KOPT-K1 (cell line): Measurements from ENCODE around the gene USP9Y.

Experiments used
- H3K27ac ChIP-seq: fragments of 200-600 bp; sonication (generic); 2 replicates; pipeline ENCODE4 v1.5.1; 2016; ENCODE audit warnings: antibody characterized with exemption, mild to moderate bottlenecking, low read depth, low read length; ENCODE audit not compliant: poor library complexity, severe bottlenecking
- H3K36me3 ChIP-seq: fragments of 200-600 bp; sonication (generic); 2 replicates; pipeline ENCODE4 v1.5.1; 2017; ENCODE audit warnings: antibody characterized with exemption, mild to moderate bottlenecking, low read length, moderate library complexity; ENCODE audit not compliant: insufficient read depth
- H3K9me3 ChIP-seq: fragments of 200-600 bp; sonication (generic); 2 replicates; pipeline ENCODE4 v1.5.1; 2017; ENCODE audit warnings: antibody characterized with exemption, low read length, mild to moderate bottlenecking; ENCODE audit not compliant: insufficient read depth, poor library complexity, severe bottlenecking

USP9Y gene

DNA sequence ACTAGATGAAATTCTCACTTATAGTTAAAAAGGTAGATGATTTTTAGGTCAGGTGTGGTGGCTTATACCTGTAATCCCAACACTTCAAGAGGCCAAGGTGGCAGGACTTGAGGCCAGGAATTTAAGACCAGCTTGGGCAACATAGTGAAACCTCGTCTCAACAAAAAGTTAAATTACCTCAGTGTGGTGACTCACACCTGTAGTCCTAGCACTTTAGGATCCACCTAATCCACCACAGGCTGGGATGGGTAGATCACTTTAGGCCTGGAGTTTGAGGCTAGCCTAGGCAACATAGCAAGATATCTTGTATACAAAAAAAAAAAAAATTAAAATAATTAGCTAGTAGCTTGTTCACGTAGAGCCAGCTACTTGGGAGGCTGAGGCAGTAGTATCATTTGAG is 140.3 kb downstream of the USP9Y start:
- no peaks in the 10 kb centered on the region for H3K9me3 ChIP-seq
- H3K36me3 ChIP-seq, result peaks cover 18% of the 10 kb centered on the region; the same call in 1 of the 2 replicates
- H3K27ac ChIP-seq, result no peak overlapping the region

GRCh38 chrY:12846793-12847192 is 145.8 kb downstream of the USP9Y start:
- Histone ChIP-seq H3K36me3 (peaks cover 27% of the 10 kb centered on the region; the same call in 1 of the 2 replicates), H3K9me3 (no peaks in the 10 kb centered on the region), H3K27ac (no peak overlapping the region)

DNA sequence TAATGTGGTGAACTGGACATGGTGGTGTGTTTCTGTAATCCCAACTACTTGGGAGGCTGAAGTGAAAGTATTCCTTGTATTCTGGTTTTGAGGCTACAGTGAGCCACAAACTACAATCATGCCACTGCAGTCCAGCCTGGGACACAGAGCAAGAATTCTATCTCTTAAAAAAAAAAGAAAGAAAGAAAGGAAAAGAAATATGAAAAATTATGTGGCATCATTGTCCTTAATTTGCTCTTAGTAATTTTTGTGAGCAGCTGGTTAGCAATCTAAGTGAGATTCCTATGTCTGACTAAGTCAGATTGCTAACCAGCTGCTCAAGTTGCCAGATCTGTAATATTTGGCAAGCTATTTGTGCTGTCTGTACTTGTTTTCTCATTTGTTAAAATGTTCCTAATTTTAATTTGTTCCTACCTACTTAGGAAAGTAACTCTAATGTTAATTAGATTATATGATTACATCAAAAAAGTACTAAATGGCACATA is 154.8 kb downstream of the USP9Y start:
- H3K27ac ChIP-seq, result no peak overlapping the region
- H3K9me3 ChIP-seq, result no peaks in the 10 kb centered on the region
- peaks cover 62% of the 10 kb centered on the region for H3K36me3 ChIP-seq

DNA sequence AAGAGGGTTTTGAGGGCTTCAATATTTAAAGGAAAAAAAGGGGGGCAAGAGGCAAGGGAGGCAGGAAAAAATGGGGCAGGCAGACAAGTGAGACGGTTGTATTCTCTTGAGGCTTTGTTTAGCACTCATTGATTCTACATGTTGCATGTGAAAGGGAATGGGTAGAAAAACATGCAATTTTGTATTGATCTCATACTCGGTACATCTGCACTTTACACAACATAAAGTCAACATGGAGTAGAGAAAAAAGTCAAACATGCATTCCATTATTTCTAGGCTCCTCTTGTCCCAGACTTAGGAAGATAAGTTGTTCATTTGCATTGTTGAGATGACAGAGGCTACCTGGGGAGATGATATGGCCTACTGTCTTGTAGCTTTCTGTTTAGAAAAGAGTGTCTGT is 166.9 kb downstream of the USP9Y start:
- H3K27ac ChIP-seq, result no peak overlapping the region
- no peaks in the 10 kb centered on the region for H3K36me3 ChIP-seq
- H3K9me3 ChIP-seq, result no peaks in the 10 kb centered on the region

- H3K36me3 ChIP-seq, result no peaks in the 10 kb centered on the region
- H3K27ac ChIP-seq, result no peak overlapping the region
- H3K9me3 ChIP-seq, result peaks cover 15% of the 10 kb centered on the region
These were observed 195.9 kb downstream of the USP9Y start for GRCh38 chrY:12896973-12897372.

DNA sequence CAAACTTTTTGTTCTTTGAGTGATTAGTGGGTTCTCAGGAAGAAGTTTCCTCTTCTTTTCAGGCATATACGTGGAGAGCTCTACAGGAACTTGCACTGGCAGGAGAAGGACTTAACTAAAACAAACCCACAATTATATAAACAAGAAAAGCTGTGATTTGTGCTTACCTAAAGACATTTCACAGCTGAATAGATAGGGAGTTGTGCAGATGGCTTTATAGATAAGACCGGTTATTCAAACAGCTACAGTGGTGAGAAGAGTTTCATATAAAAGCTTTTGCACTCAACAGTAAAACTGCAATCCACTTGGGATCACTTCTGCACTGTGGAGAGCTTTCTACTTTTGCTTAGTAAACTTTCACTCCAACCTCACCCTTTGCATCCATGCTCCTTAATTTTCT is 197.6 kb downstream of the USP9Y start:
- Histone ChIP-seq H3K36me3 (no peaks in the 10 kb centered on the region), H3K9me3 (peaks cover 3% of the 10 kb centered on the region), H3K27ac (no peak overlapping the region)

DNA sequence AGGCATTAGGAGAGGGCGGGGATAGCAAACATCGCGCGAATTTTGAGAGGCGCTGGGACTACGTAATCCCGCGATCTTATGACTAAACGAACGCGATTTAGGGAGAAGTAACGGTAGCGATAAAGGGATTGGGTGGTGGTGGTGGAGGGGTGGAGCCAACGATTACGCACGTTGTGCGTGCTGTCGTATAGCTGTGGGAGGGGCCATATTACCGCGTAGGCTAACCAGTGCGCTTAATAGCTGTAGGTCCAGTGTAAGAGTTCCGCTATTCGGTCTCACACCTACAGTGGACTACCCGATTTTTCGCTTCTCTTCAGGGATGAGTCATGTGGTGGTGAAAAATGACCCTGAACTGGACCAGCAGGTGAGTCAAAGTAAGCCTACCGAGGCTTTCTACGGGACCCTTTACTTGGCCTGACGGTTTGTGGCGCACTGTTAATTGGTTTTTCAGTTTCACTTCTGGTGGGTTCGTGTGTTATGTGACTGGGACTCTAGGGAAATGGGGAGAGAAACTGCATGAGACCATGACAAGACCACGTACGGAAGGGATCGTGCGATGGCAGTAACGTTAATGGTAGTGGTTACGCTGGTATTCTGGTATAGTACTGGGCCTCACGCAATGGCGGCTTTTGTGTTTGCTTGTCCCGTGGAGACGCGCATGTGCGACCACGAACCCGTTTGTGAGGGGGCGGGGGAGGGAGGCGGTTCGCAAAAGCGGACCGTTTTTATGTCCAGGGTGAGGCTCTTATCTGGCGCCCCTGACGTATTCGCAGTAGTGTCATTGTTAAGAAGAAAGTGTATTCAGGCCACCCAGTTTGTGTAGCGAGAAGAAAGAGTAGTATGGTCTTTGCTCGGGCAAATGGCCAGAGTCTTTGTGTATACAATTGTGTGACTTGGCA is 203.8 kb downstream of the USP9Y start, which contains the start of gene DDX3Y:
Gene DDX3Y, plus strand, starts transcription at position 251 of the 899 bp plus-strand sequence. Its CDS starts 69 bp downstream, at position 320.
- peaks cover 24% of the 10 kb centered on the region for H3K36me3 ChIP-seq
- peak within 1 kb of the TSS; percentile 93 for H3K27ac ChIP-seq

DNA sequence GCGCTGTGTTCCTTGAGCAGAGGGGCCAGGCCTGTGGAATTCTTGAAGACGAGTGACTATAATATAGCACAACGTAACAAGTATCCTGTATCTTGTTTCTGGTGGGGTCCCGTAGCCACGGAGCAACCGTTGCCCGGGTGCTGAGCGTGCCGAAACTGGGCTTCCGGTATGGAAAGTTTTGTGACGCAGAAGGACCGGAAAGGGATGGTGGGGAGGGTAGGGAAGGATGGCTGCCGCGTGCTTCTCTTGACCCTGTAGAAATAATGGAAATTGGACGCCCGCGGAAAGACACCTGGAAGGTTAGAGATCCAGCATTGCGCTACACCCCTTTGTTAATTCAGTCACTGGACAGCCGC is 204.5 kb downstream of the USP9Y start:
- H3K9me3 ChIP-seq, result peaks cover 9% of the 10 kb centered on the region
- H3K27ac ChIP-seq, result peak overlapping the region; percentile 93
- peaks cover 30% of the 10 kb centered on the region for H3K36me3 ChIP-seq

More for the DNA sequence above, 203.8 kb downstream of the USP9Y start, which contains the start of gene DDX3Y:
- peaks cover 9% of the 10 kb centered on the region for H3K9me3 ChIP-seq

GRCh38 chrY:12905895-12906294 is 204.9 kb downstream of the USP9Y start:
- Histone ChIP-seq H3K27ac (peak overlapping the region; percentile 93), H3K36me3 (peaks cover 34% of the 10 kb centered on the region), H3K9me3 (peaks cover 9% of the 10 kb centered on the region)
